AG09319 (cell line): Measurements from ENCODE around the gene CDX1.

ENCODE experiments used
- DNase-seq: peaks from one replicate; pipeline ENCODE4 v3.0.0-alpha.2; 2010; ENCODE audit warnings: low read depth; ENCODE audit errors: extremely low read depth
- CTCF ChIP-seq: IDR thresholded peaks from 2 replicates; pipeline ENCODE4 v1.5.1; 2011; ENCODE audit warnings: low read depth, mild to moderate bottlenecking, inconsistent platforms, low read length, moderate library complexity

CDX1 gene

GRCh38 chr5:150132740-150133139 is 33.8 kb upstream of the CDX1 start:
- DNase-seq = no peak
- no peak for TF ChIP-seq CTCF

DNA sequence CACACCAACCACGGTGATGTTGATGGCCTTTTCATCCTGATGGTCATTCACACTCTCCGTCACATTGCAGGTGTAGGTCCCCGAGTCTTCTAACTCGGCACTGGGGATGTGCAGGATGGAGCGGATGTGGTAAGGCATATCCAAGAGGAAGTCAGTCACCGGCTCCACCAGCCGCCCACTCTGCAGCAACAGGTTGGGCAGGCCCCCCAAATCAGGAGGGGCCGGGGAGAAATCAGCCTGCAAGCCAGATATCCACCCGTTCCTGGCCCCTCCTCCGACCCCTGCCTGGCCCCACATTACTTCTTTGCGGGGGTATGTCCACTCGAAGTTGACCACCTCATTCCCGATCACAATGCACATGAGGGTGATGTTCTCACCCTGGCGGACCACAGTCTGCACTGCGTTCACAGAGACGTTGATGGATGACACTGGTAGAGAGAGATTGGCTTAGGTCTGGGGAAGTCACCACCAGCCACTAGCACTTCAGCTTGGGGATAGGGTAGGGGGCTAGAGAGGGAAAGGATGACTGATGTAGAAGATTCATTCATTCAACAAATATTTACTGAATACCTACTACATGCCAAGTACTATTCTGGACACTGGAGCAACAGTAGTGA is 32.9 kb upstream of the CDX1 start:
- no peak for DNase-seq
- no peak for TF ChIP-seq CTCF

GRCh38 chr5:150134198-150134588 is 32.4 kb upstream of the CDX1 start:
- DNase-seq = no peak

DNA sequence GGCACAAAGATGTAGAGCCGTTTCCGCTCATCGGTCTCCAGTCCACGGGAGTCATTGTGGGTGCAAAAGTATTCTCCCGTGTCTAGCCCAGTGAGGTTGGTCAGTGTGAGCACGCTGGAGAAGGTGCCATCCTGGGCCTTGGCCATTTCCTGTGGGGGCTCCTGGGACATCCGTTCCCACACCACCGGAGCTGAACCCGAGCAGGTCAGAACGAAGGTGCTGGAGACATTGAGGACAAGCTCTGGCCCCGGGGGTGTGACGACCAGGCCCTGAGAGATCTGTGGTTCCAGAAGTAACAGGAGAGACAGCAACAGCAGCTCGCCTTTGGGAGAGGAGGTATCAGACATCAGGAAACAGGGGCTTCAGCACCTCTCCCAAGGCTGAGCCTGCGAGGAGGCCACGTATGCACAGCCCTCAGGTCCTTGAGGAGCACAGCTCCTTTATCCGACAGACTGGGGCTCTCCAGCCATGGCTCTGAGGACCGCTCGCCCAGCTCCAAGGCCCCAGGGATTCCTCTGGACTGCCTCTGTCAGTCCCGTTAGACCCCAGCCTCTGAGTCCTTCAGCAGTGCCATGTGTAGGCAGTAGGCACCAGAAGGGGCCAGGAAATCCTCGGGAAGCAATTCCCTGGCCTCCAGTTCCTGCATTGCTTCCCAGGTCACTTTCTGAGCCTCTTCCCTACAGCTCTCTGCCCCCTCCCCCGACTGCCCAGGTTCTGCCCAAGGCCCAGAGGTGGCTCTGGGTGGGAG is 30.8 kb upstream of the CDX1 start:
- no peak for DNase-seq
- TF ChIP-seq CTCF = no peak

More at GRCh38 chr5:150134198-150134588, 32.4 kb upstream of the CDX1 start:
- TF ChIP-seq CTCF = no peak

GRCh38 chr5:150136305-150137167 is 30.0 kb upstream of the CDX1 start:
- no peak for TF ChIP-seq CTCF
- no peak for DNase-seq

GRCh38 chr5:150137168-150137957 is 29.2 kb upstream of the CDX1 start:
- DNase-seq = no peak
- no peak for TF ChIP-seq CTCF
